H9 (cell line): ENCODE measurements around the gene RNF157. TPM values are rescaled to one million over a fixed set of nuclear protein-coding genes. Genes with fewer than 3 reads are reported as not detected.
A peak's percentile ranks its signal among the peaks of the same experiment; 100 is the strongest.

Experiments
- DNase-seq: peaks from one replicate; pipeline ENCODE4 v3.0.0-alpha.2; 2017
- H2AFZ ChIP-seq: one replicate; pipeline ENCODE4 v1.6.1; 2013; ENCODE audit warnings: mild to moderate bottlenecking, low read length, control low read depth, moderate library complexity
- H2AK5ac ChIP-seq: 2 replicates; pipeline ENCODE4 v1.6.1; 2013; ENCODE audit warnings: low read length, control low read depth, mixed read lengths; ENCODE audit not compliant: insufficient read length
- H2BK120ac ChIP-seq: one replicate; pipeline ENCODE4 v1.6.1; 2013; ENCODE audit warnings: low read depth, mild to moderate bottlenecking, low read length, control low read depth, inconsistent platforms; ENCODE audit not compliant: poor library complexity, severe bottlenecking
- H2BK12ac ChIP-seq: 2 replicates; pipeline ENCODE4 v1.6.1; 2013; ENCODE audit warnings: low read length, control low read depth, mixed read lengths, low read depth; ENCODE audit not compliant: insufficient read length
- H2BK15ac ChIP-seq: 2 replicates; pipeline ENCODE4 v1.6.1; 2013; ENCODE audit warnings: low read depth, low read length, control low read depth
- H2BK20ac ChIP-seq: one replicate; pipeline ENCODE4 v1.6.1; 2013; ENCODE audit warnings: low read depth, mild to moderate bottlenecking, low read length, control low read depth, inconsistent platforms; ENCODE audit not compliant: poor library complexity, severe bottlenecking
- H2BK5ac ChIP-seq: 2 replicates; pipeline ENCODE4 v1.6.1; 2013; ENCODE audit warnings: low read length, control low read depth, mixed read lengths; ENCODE audit not compliant: insufficient read length
- H3K14ac ChIP-seq: 2 replicates; pipeline ENCODE4 v1.6.1; 2013; ENCODE audit warnings: low read length, control low read depth; ENCODE audit not compliant: insufficient read depth
- H3K18ac ChIP-seq: 2 replicates; pipeline ENCODE4 v1.6.1; 2013; ENCODE audit warnings: low read depth, mild to moderate bottlenecking, mixed read lengths, low read length, control low read depth; ENCODE audit not compliant: insufficient read length
- H3K23ac ChIP-seq: 2 replicates; pipeline ENCODE4 v1.6.1; 2013; ENCODE audit warnings: low read length, control low read depth, mixed read lengths, low read depth; ENCODE audit not compliant: insufficient read length
- H3K23me2 ChIP-seq: 2 replicates; pipeline ENCODE4 v1.6.1; 2013; ENCODE audit warnings: low read depth, mild to moderate bottlenecking, mixed read lengths, low read length, control low read depth; ENCODE audit not compliant: insufficient read length, poor library complexity, severe bottlenecking
- H3K27ac ChIP-seq: 2 replicates; pipeline ENCODE4 v1.5.1; 2013; ENCODE audit warnings: low read length, control low read depth, mixed read lengths, low read depth; ENCODE audit not compliant: insufficient read length
- H3K27me3 ChIP-seq: 2 replicates; pipeline ENCODE4 v1.6.1; 2013; ENCODE audit warnings: low read length, control low read depth, inconsistent platforms; ENCODE audit not compliant: insufficient read depth
- H3K4ac ChIP-seq: 2 replicates; pipeline ENCODE4 v1.6.1; 2013; ENCODE audit warnings: low read depth, mild to moderate bottlenecking, control low read depth, inconsistent platforms, low read length, moderate library complexity
- H3K4me1 ChIP-seq: 2 replicates; pipeline ENCODE4 v1.6.1; 2013; ENCODE audit warnings: low read length, control low read depth, inconsistent platforms; ENCODE audit not compliant: insufficient read depth
- H3K4me2 ChIP-seq: 2 replicates; pipeline ENCODE4 v1.6.1; 2013; ENCODE audit warnings: low read length, control low read depth, mixed read lengths; ENCODE audit not compliant: insufficient read length, insufficient read depth
- H3K56ac ChIP-seq: 2 replicates; pipeline ENCODE4 v1.6.1; 2013; ENCODE audit warnings: low read depth, mild to moderate bottlenecking, mixed read lengths, low read length, control low read depth; ENCODE audit not compliant: insufficient read length
- H3K79me1 ChIP-seq: 2 replicates; pipeline ENCODE4 v1.6.1; 2013; ENCODE audit warnings: low read depth, mild to moderate bottlenecking, moderate library complexity, low read length, control low read depth, inconsistent platforms; ENCODE audit not compliant: insufficient read depth, poor library complexity, severe bottlenecking
- H3K79me2 ChIP-seq: 2 replicates; pipeline ENCODE4 v1.6.1; 2013; ENCODE audit warnings: low read length, control low read depth, inconsistent platforms; ENCODE audit not compliant: insufficient read depth
- H3K9ac ChIP-seq: 2 replicates; pipeline ENCODE4 v1.6.1; 2013; ENCODE audit warnings: low read length, control low read depth, mixed read lengths; ENCODE audit not compliant: insufficient read length; ENCODE audit errors: extremely low read depth
- H3K9me3 ChIP-seq: one replicate; pipeline ENCODE4 v1.6.1; 2013; ENCODE audit warnings: low read depth, low read length, inconsistent platforms; ENCODE audit not compliant: control insufficient read depth
- H3T11ph ChIP-seq: one replicate; pipeline ENCODE4 v1.6.1; 2013; ENCODE audit warnings: mild to moderate bottlenecking, low read length, control low read depth, inconsistent platforms
- H4K20me1 ChIP-seq: one replicate; pipeline ENCODE4 v1.6.1; 2013; ENCODE audit not compliant: control insufficient read depth, insufficient read length, insufficient read depth
- H4K5ac ChIP-seq: 2 replicates; pipeline ENCODE4 v1.6.1; 2013; ENCODE audit warnings: low read depth, mild to moderate bottlenecking, mixed read lengths, low read length, control low read depth; ENCODE audit not compliant: insufficient read length
- H4K8ac ChIP-seq: replicated peaks from 2 replicates; pipeline ENCODE4 v1.6.1; 2013; ENCODE audit warnings: low read length, control low read depth, mixed read lengths, low read depth; ENCODE audit not compliant: insufficient read length
- H4K91ac ChIP-seq: 2 replicates; pipeline ENCODE4 v1.6.1; 2013; ENCODE audit warnings: low read depth, mild to moderate bottlenecking, moderate library complexity, mixed read lengths, low read length, control low read depth; ENCODE audit not compliant: insufficient read length
- H3K27ac Mint-ChIP-seq, 3 experiments: 2 replicates in 2 of 3; 3 replicates in 1 of 3; pipeline ENCODE4 v1.8.0; 2020 to 2021; ENCODE audit warnings: mixed read lengths in 3 of 3, mild to moderate bottlenecking in 1 of 3, moderate library complexity in 1 of 3
- H3K27me3 Mint-ChIP-seq: 2 replicates; pipeline ENCODE4 v1.8.0; 2021; ENCODE audit warnings: low read depth, mild to moderate bottlenecking, moderate library complexity, mixed read lengths
- H3K36me3 Mint-ChIP-seq, 3 experiments: 2 replicates in 2 of 3; 3 replicates in 1 of 3; pipeline ENCODE4 v1.8.0; 2020 to 2021; ENCODE audit warnings: low read depth in 3 of 3, mixed read lengths in 3 of 3; ENCODE audit not compliant: insufficient read depth in 1 of 3
- H3K4me1 Mint-ChIP-seq, 2 experiments: 2 replicates each; pipeline ENCODE4 v1.8.0; 2020; ENCODE audit warnings: mixed read lengths in 2 of 2
- H3K4me3 Mint-ChIP-seq, 2 experiments: 2 replicates in 1 of 2; 3 replicates in 1 of 2; pipeline ENCODE4 v1.8.0; 2020 to 2021; ENCODE audit warnings: mild to moderate bottlenecking in 2 of 2, mixed read lengths in 2 of 2, moderate library complexity in 1 of 2
- H3K9me3 Mint-ChIP-seq, 2 experiments: 2 replicates in 1 of 2; 3 replicates in 1 of 2; pipeline ENCODE4 v1.8.0; 2020; ENCODE audit warnings: mild to moderate bottlenecking in 2 of 2, mixed read lengths in 2 of 2, moderate library complexity in 1 of 2
- CTCF ChIP-seq: fragments of 200-600 bp; sonication (generic); conservative IDR thresholded peaks from 3 replicates; pipeline ENCODE4 v1.8.0; 2021; ENCODE audit warnings: antibody characterized with exemption, mild to moderate bottlenecking
- WGBS: extraction: QIAGEN DNeasy Blood & Tissue Kit; methylation state at CpG from one replicate; pipeline ENCODE4 v1.1.7; 2013; ENCODE audit warnings: missing lambda C conversion rate, low lambda C conversion rate, mixed read lengths; ENCODE audit not compliant: insufficient read length; ENCODE audit errors: extremely low coverage; 5-methylcytosine and 5-hydroxymethylcytosine counted together
- long read RNA-seq: library from polyadenylated mRNA; unstranded; transcript quantifications from one replicate; pipeline ENCODE4 v2.0.0, GENCODE V29; 2020
- total RNA-seq: library from RNA; stranded (reverse); gene quantifications from 2 replicates; pipeline ENCODE4 v1.2.1, GENCODE V29; 2021

RNF157 gene
- 7.7 and 9.9 TPM in 2 replicates for total RNA-seq
- long read RNA-seq, partial matches to known transcripts, result 3 of 4 reads
- long read RNA-seq, other reads (novel, unspliced or antisense), result 1 of 4 reads

- H3K27ac ChIP-seq, result no peak within 1 kb of the TSS
- H2AK5ac ChIP-seq, result no peak within 1 kb of the TSS
- H3K4me3 Mint-ChIP-seq, result peak within 1 kb of the TSS; percentile 63 to 87
- no peak within 1 kb of the TSS for H3K18ac ChIP-seq
- no CpG with 5 or more reads among the region's 102 CpGs for WGBS
- H3K23ac ChIP-seq, result no peak within 1 kb of the TSS
- no peaks in the 10 kb centered on the region for H3K79me2 ChIP-seq
- H3K56ac ChIP-seq, result no peak within 1 kb of the TSS
- no peaks in the 10 kb centered on the region for H3K4me1 ChIP-seq
- peak within 1 kb of the TSS; percentile 61 for H3K4me2 ChIP-seq
- no peak within 1 kb of the TSS for H2BK120ac ChIP-seq
- H4K20me1 ChIP-seq, result no peaks in the 10 kb centered on the region
- no peak within 1 kb of the TSS for H2BK5ac ChIP-seq
- peaks cover 8 to 10% of the 10 kb centered on the region in 2 experiments for H3K4me1 Mint-ChIP-seq
- peak within 1 kb of the TSS in 1 of 3 experiments; percentile 52; a peak in 2 of 7 replicates for H3K27ac Mint-ChIP-seq
- H3T11ph ChIP-seq, result no peak within 1 kb of the TSS
- H4K5ac ChIP-seq, result no peak within 1 kb of the TSS
- no peak within 1 kb of the TSS for H2AFZ ChIP-seq
- H3K27me3 Mint-ChIP-seq, result peaks cover 75% of the 10 kb centered on the region
- peaks cover 10% of the 10 kb centered on the region for H3K27me3 ChIP-seq
- TF ChIP-seq CTCF, result no peak
- no peaks in the 10 kb centered on the region; a peak in 1 of 7 replicates for H3K36me3 Mint-ChIP-seq
- H2BK15ac ChIP-seq, result no peak within 1 kb of the TSS
- no peak within 1 kb of the TSS for H3K4ac ChIP-seq
- DNase-seq, result peak; percentile 91
- H3K9me3 Mint-ChIP-seq, result no peaks in the 10 kb centered on the region; a peak in 1 of 5 replicates
- peak within 1 kb of the TSS; percentile 55 for H3K9ac ChIP-seq
- H2BK20ac ChIP-seq, result no peak within 1 kb of the TSS
- no peak within 1 kb of the TSS for H4K8ac ChIP-seq
- no peaks in the 10 kb centered on the region for H3K9me3 ChIP-seq
- H3K23me2 ChIP-seq, result peaks cover 8% of the 10 kb centered on the region
- H3K79me1 ChIP-seq, result no peaks in the 10 kb centered on the region
- peak within 1 kb of the TSS; percentile 89 for H3K14ac ChIP-seq
- no peak within 1 kb of the TSS for H2BK12ac ChIP-seq
- H4K91ac ChIP-seq, result no peak within 1 kb of the TSS
These were observed at the start of gene RNF157 for GRCh38 chr17:76240461-76241203. Gene RNF157, minus strand, starts transcription at chr17:76240493. Its CDS starts 253 bp downstream, at chr17:76240240.
